ENCODE data around the gene DNPH1.

The DNPH1 gene

DNA sequence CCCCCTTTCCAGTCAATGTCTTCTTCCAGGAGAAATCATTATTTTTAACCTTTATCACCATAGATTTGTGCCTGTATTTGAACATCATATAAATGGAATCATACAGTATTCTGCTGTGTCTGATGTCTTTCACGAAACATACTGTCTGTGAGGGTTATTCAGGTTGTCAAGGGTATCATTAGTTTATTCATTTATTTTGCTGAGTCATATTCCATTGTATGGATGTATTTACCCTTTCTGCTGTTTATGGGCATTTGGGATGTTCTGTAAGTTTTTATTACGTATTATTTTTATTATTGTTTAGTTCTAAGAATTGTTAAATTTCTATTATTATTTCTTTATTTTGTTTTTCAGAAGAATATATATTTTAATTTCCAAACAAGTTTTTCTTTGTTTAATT is 22.0 kb downstream of the DNPH1 start:
- DNase-seq: no peak

DNA sequence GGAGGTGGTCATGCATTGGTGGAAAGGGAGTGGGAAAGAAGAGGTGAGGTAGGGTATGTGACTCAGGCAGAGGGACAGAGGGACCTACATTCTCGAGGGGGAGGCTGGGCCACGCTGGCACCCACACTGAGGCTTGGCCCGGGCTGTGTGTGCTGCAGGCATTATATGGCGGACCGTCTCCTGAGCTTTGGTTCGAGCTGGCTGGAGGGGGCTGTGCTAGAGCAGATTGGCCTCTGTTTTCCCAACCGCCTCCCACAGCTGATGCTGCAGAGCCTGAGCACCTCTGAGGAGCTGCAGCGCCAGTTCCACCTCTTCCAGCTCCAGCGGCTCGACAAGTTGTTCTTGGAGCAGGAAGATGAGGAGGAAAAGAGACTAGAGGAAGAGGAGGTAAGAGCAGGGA is 23.4 kb downstream of the DNPH1 start:
- no peak for DNase-seq

DNA sequence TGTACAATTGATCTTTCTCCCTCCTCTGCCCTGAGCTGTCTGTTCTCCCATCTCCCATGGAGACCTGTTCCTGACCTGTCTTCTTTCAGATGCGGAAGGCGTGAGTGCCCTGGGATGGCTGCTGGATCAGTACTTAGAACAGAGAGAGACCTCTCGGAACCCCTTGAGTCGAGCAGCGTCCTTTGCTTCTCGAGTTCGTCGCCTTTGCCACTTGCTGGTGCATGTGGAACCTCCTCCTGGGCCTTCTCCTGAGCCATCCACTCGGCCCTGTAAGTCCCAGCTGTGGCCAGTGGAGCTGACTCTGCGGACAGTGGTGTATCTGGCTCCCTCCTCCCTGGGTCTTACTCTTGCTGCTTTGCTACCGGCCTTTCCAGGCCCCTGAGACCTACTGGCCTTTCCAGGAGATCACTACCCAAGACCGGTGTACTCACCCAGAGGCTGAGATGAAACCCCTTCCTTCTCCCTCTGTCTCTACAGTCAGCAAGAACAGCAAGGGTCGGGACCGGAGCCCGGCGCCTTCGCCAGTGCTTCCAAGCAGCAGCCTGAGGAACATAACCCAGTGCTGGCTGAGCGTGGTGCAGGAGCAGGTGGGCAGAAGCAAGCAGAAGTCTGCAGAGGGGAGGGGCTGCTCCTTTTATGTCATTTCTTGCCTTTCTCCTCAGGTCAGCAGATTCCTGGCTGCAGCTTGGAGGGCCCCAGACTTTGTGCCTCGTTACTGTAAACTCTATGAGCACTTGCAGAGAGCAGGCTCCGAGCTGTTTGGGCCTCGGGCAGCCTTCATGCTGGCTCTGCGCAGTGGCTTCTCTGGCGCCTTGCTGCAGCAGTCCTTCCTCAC is 24.8 kb downstream of the DNPH1 start:
- no peak for DNase-seq

DNA sequence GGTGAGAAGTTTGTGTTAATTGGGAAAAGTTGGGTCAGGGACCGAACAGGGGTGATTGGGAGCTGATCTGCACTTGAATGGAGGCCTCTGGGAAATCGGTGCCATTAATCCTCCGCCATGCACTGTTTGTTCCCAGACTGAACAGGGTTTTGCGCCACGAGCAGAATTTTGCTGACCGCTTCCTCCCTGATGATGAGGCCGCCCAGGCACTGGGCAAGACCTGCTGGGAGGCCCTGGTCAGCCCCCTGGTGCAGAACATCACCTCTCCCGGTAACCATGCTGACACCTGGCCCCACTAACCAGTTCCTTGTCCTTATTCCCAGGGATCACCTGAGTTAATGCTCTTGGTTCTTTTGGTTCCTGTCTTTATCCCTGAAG is 25.6 kb downstream of the DNPH1 start:
- DNase-seq: no peak

DNA sequence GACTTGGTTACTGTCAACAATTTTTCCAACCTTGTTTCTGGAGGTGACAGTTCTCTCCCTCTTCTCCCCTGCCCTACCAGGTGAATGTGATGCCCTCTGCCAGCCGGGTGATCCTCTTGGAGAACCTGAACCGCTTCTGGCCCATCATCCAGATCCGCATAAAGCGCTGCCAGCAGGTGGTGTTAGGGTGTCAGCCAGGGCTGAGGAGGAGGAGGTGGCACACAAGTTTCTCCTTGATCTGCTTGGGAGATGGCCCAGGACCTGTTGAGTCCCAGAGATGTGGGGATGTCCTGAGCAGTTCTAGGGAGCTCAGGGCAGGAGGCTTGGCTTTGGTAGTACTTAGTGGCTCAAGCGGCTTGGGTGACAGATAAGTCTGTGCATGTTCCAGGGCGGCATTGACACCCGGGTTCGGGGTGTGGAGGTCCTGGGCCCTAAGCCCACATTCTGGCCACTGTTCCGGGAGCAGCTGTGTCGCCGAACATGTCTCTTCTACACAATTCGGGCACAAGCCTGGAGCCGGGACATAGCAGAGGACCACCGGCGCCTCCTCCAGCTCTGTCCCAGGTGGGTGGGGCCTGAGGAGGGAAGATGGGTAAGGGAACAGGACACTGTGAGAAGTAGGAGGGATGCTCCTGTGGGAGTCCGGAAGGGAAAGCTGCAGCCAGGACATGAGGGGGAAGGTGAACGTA is 26.1 kb downstream of the DNPH1 start:
- no peak for DNase-seq

DNA sequence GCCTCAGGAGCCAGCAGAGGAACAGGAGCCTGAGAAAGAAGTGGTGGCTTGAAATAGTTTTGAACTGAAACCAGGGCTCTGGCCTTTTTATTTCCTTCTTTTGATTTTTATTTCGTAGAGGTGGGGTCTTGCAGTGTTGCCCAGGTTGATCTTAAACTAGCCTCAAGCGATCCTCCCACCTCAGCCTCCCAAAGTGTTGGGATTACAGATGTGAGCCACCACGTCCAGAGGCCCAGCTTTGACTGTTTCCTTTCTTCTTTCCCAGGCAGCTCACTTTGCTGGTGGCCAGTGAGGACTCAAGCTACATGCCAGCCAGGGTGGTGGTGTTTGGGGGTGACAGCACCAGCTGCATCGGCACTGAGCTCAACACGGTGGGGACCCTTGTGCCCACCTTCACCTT is 26.8 kb downstream of the DNPH1 start:
- DNase-seq: no peak

DNA sequence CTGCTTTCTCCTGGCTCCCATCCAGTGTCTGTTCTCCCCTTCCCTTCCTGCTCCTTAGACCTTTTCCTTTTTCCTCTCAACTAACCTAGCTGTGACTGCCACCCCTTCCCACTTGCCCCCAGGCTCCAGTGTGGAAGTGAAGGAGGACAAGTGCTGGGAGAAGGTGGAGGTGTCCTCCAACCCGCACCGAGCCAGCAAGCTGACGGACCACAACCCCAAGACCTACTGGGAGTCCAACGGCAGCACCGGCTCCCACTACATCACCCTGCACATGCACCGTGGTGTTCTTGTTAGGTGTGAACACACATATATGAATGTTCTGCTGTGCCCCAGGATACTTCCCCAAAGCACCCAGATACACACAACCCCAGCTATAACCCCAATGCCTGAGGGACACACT is 28.7 kb downstream of the DNPH1 start:
- no peak for DNase-seq

DNA sequence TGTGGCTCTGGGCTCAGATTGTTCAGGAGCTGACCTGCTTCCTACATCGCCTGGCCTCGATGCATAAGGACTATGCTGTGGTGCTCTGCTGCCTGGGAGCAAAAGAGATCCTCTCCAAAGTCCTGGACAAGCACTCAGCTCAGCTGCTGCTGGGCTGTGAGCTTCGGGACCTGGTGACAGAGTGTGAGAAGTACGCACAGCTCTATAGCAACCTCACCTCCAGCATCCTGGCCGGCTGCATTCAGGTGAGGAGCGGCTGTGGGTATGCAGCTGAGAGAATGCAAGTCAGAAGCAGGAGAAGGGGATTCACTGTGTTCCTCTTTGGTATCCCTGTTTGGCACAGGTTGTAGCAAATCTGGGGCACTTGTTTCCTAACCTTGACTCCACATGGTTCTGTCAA is 29.4 kb downstream of the DNPH1 start:
- no peak for DNase-seq

DNA sequence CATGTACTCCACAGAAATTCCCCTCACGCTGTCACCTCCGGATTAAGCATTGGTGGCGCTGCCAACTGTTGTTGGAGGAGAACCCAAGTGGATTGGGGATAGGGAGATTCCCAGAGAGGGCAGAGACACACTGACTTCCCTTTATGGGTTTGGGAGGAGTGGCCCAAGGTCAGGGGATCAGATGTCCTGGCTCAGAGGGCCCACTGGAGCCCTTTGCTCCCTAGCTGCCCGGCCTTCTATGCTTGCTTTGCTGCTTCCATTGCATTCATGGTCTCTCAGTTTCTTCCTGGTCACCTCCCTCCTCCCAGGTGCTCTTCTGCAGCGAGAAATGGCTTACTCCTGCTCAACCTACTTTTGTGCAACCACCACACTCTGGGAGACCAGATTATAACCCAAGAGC is 32.9 kb downstream of the DNPH1 start:
- DNase-seq: no peak

DNA sequence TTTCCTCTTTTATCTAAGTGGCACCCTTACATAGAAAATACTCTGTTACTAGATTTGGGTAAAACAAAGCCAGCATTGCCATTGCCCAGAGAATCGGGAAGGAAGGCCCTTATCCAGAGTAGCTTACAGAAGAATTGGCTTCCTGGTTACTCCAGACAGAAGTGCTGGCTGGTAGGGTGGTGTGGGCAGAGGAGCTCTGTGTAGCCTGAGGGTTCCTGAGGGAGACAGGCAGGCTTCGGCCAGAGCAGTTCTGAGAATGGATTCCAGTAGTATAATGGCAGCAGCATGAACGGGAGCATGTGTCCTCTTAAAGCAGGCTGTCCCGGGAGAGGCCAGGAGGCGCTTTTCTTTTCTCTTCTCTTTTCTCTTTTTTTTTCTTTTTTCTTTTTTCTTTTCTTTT is 35.4 kb downstream of the DNPH1 start:
- DNase-seq: no peak

DNA sequence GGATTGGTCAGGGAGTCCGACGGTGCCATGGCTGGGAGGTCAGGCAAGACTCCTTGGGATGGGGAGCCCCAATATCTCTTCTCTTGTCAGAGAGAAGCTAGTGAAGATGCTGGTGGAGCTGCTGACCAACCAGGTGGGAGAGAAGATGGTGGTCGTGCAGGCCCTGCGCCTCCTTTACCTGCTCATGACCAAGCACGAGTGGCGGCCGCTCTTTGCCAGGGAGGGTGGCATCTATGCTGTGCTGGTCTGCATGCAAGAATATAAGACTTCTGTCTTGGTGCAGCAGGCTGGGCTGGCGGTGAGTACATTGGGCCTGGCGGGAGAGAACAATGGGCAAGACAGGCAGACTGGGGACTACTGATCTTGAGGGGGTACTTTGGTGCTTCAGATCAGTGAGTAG is 36.4 kb downstream of the DNPH1 start:
- no peak for DNase-seq

DNA sequence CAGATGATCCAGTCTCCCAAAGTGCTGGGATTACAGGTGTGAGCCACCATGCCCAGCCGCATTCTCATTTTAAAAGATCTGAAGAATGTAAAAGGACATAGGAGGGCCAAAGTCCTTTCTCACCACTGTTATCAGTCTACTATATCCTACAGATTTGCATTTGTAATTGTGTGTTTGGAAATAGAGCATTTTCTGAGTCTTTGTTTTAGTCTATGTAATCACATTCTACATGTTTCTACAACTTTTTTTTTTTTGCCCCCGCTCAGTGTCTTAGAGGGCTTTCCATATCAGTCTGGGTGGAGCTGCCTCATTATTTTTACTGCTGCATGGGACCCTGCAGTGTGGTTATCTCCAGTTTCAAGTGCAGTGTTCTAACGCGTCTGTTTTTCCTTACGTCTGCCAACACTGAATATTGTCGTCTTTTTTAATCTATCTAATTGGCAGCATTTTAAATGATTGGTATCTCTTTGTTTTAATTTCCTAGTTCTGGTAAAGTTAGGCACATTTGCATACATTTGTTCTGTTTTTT is 39.4 kb downstream of the DNPH1 start:
- DNase-seq: no peak

DNA sequence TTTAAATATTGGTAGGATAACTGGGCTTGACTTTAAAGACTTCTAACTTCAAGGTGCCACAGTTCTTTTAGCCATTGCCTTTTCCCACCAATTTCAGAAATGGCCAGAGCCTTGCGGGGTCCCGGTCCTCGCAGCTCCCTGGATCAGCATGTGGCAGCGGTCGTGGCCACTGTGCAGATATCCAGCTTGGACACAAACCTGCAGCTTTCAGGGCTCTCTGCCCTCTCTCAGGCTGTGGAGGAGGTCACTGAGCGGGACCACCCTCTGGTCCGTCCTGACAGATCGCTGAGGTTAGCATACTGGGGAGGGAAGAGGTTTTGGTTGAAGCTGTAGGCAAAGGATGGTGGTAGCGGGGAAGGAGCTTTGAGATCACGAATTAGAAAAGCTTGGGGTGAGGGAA is 40.9 kb downstream of the DNPH1 start:
- DNase-seq: no peak

DNA sequence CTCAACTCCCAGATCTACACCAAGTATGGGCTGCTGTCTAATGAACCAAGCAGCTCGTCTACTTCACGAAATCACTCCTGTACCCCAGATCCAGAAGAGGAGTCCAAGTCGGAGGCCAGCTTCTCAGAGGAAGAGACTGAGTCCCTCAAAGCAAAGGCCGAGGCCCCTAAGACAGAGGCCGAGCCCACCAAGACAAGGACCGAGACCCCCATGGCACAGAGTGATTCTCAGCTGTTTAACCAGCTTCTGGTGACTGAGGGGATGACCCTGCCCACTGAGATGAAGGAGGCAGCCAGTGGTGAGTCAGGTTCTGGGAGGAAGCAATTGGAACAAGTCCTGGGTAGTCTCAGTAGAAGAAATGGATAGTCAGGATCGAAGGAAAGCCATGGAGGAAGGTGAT is 41.5 kb downstream of the DNPH1 start:
- no peak for DNase-seq

DNA sequence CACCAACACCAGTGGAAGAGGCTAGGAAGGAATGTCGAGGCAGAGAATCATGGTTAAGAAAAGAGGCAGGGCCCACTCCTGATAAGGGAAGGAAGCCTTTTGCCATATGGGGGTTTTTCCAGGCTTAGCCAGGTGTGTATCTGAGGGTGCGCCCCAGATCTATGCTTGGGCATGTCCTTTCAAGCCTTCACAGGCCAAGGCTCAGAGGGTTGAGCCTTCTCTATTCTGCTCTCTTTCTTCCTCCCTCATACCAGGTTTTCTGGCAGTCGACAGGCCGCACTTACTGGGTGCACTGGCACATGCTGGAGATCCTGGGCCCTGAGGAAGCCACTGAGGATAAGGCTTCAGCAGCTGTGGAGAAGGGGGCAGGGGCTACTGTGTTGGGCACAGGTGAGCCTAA is 42.6 kb downstream of the DNPH1 start:
- no peak for DNase-seq

DNA sequence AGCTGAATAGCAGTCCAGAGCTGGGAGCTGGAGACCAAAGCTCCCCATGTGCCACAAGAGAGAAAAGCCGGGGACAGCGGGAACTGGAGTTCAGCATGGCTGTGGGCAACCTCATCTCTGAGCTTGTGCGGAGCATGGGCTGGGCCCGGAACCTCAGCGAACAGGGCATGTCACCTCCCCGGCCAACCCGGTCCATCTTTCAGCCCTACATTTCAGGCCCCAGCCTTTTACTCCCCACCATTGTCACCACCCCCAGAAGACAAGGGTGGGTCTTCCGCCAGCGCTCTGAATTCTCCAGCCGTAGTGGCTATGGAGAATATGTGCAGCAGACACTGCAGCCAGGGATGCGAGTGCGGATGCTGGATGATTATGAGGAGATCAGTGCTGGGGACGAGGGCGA is 43.3 kb downstream of the DNPH1 start:
- no peak for DNase-seq

DNA sequence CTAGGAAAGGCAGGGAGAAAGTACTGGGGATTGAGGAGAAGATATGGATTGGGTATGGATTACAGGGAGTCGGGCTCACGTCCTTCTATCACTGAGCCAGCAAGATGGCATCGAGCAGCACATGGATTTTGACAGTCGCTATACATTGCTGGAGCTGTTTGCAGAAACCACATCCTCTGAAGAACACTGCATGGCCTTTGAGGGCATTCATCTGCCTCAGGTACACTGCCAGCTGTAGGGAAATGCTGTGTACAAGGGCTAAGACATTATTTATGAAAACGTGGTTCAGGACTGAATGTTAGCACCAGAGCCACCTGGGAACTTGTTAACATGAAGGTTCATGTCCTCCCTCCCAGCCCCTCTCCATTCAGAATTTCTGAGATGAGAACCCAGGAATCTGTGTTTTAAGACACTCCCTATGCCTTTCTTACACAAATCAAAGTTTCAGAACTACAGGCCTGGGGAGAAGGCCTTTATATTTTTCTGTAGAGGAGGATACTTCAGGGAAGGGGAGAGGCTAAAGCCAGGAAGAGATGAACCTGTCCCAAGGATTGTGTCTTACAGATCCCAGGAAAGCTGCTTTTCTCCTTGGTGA is 43.8 kb downstream of the DNPH1 start:
- no peak for DNase-seq

DNA sequence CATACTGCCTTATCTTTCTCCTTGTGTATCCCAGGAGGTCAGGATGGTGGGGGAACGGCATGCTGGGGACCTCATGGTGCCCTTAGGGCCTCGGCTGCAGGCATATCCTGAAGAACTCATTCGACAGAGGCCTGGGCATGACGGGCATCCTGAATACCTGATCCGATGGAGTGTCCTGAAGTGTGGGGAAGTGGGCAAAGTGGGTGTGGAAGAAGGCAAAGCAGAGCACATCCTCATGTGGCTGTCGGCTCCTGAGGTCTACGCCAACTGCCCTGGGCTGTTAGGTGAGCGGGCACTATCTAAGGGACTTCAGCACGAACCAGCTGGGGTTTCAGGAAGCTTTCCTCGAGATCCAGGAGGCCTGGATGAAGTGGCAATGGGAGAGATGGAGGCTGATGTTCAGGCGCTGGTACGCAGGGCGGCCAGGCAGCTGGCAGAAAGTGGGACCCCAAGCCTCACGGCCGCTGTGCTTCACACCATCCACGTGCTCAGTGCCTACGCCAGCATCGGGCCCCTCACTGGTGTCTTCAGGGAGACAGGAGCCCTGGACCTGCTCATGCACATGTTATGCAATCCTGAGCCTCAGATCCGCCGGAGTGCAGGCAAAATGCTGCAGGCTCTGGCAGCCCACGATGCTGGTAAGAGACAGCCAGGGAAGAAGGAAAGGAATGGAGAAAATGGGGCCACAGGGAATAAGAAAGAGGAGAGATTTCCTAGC is 44.9 kb downstream of the DNPH1 start:
- DNase-seq: no peak

DNA sequence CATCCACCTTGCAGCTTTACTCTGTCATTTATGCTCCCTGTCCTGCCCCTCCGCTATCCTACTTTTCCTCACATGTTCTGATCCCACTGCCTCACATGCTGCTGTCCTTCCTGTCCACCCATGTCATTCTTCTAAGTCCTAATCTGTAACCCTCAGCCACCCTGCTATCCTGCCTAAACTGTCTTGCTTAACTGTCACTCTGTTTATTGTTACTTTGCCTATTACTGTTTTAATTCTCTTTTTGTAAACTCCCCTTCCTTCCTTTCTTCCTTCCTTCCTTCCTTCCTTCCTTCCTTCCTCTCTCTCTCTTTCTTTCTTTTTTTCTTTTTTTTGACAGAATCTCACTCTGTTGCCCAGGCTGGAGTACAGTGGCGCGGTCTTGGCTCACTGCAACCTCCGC is 45.8 kb downstream of the DNPH1 start:
- DNase-seq: no peak

DNA sequence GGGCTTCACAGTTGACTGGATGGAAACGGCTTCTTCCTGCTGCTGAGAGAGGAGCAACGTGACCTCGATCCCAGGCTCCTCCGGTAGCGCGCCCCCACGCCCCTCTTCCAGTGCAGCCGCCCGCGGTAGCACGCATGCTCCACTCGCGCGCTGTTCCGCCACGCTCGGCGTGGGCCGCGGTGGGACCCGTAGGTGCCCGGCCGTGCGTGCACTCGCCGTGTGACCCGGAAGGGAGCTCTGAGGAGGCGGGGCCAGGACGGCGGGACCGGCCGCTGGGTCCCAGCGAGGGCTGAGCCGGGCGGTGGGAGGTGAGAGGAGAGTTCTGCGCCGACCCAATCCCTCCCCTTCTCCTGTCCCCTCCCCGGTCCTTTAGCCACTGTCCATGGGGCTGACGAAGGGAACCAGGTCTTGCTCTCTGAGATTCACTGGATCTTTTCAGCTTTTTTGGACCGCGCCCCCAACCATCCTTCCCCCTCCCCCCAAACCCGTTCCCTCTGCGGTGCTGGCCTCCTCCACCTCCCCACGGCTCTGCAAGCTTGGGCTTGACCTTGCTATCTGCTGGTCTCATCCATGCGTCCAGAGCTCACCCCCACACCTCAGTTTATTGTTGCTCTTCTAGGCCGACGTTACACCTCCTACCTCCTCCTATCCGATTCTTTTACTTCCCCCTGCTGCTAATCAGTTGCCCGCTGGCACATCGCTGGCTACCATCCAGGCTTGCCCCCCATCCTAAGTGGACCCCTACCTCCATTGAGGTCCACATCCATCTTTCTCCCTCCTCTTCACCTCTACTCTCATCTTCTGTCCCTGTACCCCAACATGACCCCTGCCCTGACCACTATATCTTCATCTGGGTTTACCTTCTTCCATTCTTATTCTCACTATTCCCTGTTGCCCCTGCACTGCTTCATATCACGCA is 47.1 kb downstream of the DNPH1 start, which contains the start of gene CUL9:
CUL9 (plus strand) TSS at position 255 of the 919 bp plus-strand sequence. CDS start 2,115 bp downstream, outside the sequence.
- DNase-seq: peak; percentile 78

DNA sequence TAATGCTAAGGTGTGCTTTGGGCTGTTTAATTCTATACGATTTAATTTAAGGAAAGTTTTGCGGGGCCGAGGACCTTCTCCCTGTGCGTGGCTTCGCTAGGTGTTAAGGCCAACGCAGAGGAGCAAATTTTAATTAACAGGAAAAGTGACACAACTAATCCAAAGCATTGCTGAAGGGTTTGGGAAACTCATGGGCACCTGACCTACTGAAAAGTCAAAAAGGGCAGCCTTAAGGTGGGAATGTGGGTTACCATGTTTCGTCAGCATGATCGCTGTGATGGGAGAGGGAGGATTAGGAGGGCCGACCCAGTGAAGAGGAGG is 47.7 kb downstream of the DNPH1 start:
- no peak for DNase-seq

DNA sequence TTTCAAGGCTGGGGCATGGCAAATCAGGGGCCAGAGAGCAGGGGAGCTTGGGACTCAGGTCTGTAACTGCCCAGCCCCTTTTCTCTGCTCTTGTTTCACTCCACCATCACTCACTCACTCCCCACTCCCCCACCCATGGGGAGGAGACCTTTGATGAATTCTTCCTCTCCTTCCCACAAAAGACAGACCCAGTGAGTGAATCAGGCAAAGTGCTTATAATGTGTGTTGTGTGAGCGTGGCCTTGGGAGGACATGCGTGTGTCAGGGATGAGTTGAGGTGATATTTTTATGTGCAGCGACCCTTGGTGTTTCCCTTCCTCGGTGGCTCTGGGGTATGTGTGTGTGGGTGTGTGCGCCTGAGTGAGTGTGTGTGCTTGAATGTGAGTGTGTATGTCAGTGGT is 48.3 kb downstream of the DNPH1 start:
- no peak for DNase-seq
